Panc1 (cell line): ENCODE results near the gene IL6. TPM values are rescaled to one million over a fixed set of nuclear protein-coding genes. Genes with fewer than 3 reads are reported as not detected.

Experiments
- ATAC-seq: fragments of 200-7000 bp; cut with Tn5 transposase; 2 replicates; pipeline ENCODE4 v1.9.1; 2020; ENCODE audit warnings: mild to moderate bottlenecking, moderate library complexity
- BruUV-seq: library from RNA; stranded (reverse); fragments of 400-500 nt; replicated peaks from 2 replicates; lab custom pipeline; 2021; lab: Mats Ljungman, UMichigan
- CTCF ChIA-PET: fragments of 300-600 bp; sonication (Branson Sonifier 250); formaldehyde crosslinking; loops from one replicate; lab custom pipeline; 2022; ENCODE audit warnings: antibody characterized with exemption; lab: Charles Lee
- POLR2A ChIA-PET: fragments of 300-600 bp; sonication (Branson Sonifier 250); formaldehyde crosslinking; loops from one replicate; lab custom pipeline; 2022; ENCODE audit warnings: antibody characterized with exemption; lab: Charles Lee
- DNase-seq: peaks from one replicate; pipeline ENCODE4 v3.0.0-alpha.2; 2010; ENCODE audit warnings: low read depth, low spot score
- H3K27ac ChIP-seq: 2 replicates; pipeline ENCODE4 v1.5.1; 2011; ENCODE audit warnings: mild to moderate bottlenecking, low read length, inconsistent platforms
- H3K27me3 ChIP-seq: fragments of 200-500 bp; sonication (Bioruptor generic); 2 replicates; pipeline ENCODE4 v1.6.0; 2014; ENCODE audit warnings: low read length, inconsistent platforms; ENCODE audit not compliant: control insufficient read depth, insufficient read depth
- H3K36me3 ChIP-seq: fragments of 200-500 bp; sonication (Bioruptor generic); 2 replicates; pipeline ENCODE4 v1.5.1; 2014; ENCODE audit warnings: inconsistent platforms, mild to moderate bottlenecking, low read length, moderate library complexity; ENCODE audit not compliant: control insufficient read depth, insufficient read depth
- H3K4me1 ChIP-seq: 2 replicates; pipeline ENCODE4 v1.5.1; 2011; ENCODE audit warnings: inconsistent platforms, mild to moderate bottlenecking, low read length, moderate library complexity; ENCODE audit not compliant: control insufficient read depth, insufficient read depth
- H3K4me3 ChIP-seq, 2 experiments: 2 replicates each; pipeline ENCODE4 v1.5.1; 2011 to 2012; ENCODE audit warnings: low read depth in 2 of 2, low read length in 2 of 2, mild to moderate bottlenecking in 2 of 2, inconsistent platforms in 1 of 2, moderate library complexity in 1 of 2
- H3K9me3 ChIP-seq: fragments of 200-500 bp; sonication (Bioruptor generic); 2 replicates; pipeline ENCODE4 v1.5.1; 2014; ENCODE audit warnings: low read depth, mild to moderate bottlenecking, inconsistent platforms, low read length, moderate library complexity; ENCODE audit not compliant: control insufficient read depth, insufficient read depth
- POLR2AphosphoS5 ChIP-seq: IDR thresholded peaks from 2 replicates; pipeline ENCODE4 v1.6.1; 2012; ENCODE audit warnings: mild to moderate bottlenecking, low read depth, low read length, moderate library complexity
- SIN3A ChIP-seq: IDR thresholded peaks from 2 replicates; pipeline ENCODE4 v1.6.1; 2012; ENCODE audit warnings: low read depth, mild to moderate bottlenecking, low read length, moderate library complexity, borderline replicate concordance; ENCODE audit not compliant: insufficient read depth
- TCF7L2 ChIP-seq: IDR thresholded peaks from 2 replicates; pipeline ENCODE4 v1.6.1; 2011; ENCODE audit warnings: mild to moderate bottlenecking, low read depth, low read length, inconsistent platforms
- in situ Hi-C: cut with HindIII; loops from 2 replicates; pipeline ENCODE4 v1.10.0; 2016; ENCODE audit warnings: low sequenced_read_pairs, low pct_unique_long_range_greater_than_20kb
- intact Hi-C: fragments of 100-400 bp; cut with micrococcal nuclease; formaldehyde crosslinking; loops from one replicate; pipeline ENCODE4 v1.10.0; 2022; ENCODE audit not compliant: unreplicated experiment
- total RNA-seq: library from RNA; stranded (reverse); gene quantifications from one replicate; pipeline ENCODE4 v1.2.1, GENCODE V29; 2021; ENCODE audit not compliant: unreplicated experiment
- TF ChIP-seq, protein P1 (sequence below), 2 experiments: IDR thresholded peaks; 2 replicates each; pipeline ENCODE4 v1.6.1; 2011 to 2012; ENCODE audit warnings: low read depth in 2 of 2, control low read depth in 1 of 2, low read length in 1 of 2, mild to moderate bottlenecking in 1 of 2, moderate library complexity in 1 of 2; ENCODE audit not compliant: insufficient read depth in 1 of 2
- TF ChIP-seq, protein P2 (sequence below): fragments of 450-650 bp; IDR thresholded peaks from 2 replicates; pipeline ENCODE4 v1.5.1; 2017; ENCODE audit warnings: mild to moderate bottlenecking

The IL6 gene
- total RNA-seq, 1 experiment from 2014 or later = not detected

DNA sequence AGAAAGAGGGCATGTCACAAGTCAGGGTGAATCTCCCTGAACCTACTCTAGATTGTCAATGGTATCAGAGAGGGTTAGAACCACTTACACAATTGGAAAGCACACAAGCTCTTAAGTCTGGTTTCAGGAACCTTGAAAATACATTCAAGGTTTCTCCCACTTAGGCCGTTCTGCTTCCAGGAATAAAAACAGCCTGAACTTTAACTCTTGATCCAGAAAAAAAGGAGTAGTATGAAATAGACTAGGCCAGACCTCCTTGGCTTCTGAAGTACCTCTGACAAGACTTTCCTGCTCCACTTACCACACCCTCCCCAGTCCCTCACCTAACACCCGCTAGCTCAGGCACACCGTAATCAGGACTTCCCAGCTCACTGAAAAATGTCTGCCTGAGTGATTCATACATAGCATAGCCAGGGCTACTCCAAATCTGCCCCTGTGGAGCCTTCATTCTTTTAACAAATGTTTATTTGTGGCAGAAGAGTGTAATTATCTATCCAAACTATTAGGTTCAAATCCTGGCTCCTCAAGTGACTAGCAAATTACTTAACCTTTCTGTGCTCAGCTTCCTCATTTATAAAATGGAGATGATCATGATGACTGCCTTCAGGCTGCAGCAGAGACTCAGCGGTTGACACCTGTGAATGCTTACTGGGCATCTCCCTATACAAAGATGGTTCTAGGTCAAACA lies 30.3 kb upstream of the IL6 start:
- Histone ChIP-seq H3K36me3 (no peaks in the 10 kb centered on the region), H3K9me3 (no peaks in the 10 kb centered on the region), H3K4me3 (no peak overlapping the region), H3K27me3 (no peaks in the 10 kb centered on the region), H3K27ac (no peak overlapping the region), H3K4me1 (no peaks in the 10 kb centered on the region)
- ChIA-PET CTCF (no interaction called here), POLR2A (no interaction called here)
- intact Hi-C loops (no loop called here), in situ Hi-C loops (no loop called here)
- TF ChIP-seq TCF7L2 = no peak
- no peak for TF ChIP-seq POLR2AphosphoS5
- TF ChIP-seq, protein P1, sequence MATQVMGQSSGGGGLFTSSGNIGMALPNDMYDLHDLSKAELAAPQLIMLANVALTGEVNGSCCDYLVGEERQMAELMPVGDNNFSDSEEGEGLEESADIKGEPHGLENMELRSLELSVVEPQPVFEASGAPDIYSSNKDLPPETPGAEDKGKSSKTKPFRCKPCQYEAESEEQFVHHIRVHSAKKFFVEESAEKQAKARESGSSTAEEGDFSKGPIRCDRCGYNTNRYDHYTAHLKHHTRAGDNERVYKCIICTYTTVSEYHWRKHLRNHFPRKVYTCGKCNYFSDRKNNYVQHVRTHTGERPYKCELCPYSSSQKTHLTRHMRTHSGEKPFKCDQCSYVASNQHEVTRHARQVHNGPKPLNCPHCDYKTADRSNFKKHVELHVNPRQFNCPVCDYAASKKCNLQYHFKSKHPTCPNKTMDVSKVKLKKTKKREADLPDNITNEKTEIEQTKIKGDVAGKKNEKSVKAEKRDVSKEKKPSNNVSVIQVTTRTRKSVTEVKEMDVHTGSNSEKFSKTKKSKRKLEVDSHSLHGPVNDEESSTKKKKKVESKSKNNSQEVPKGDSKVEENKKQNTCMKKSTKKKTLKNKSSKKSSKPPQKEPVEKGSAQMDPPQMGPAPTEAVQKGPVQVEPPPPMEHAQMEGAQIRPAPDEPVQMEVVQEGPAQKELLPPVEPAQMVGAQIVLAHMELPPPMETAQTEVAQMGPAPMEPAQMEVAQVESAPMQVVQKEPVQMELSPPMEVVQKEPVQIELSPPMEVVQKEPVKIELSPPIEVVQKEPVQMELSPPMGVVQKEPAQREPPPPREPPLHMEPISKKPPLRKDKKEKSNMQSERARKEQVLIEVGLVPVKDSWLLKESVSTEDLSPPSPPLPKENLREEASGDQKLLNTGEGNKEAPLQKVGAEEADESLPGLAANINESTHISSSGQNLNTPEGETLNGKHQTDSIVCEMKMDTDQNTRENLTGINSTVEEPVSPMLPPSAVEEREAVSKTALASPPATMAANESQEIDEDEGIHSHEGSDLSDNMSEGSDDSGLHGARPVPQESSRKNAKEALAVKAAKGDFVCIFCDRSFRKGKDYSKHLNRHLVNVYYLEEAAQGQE (IDR thresholded peaks at IDR 0.05; ENCODE audit: insufficient read depth in 1 of 2, low read depth in 2 of 2, low read length in 1 of 2) = no peak
- TF ChIP-seq, protein P2, sequence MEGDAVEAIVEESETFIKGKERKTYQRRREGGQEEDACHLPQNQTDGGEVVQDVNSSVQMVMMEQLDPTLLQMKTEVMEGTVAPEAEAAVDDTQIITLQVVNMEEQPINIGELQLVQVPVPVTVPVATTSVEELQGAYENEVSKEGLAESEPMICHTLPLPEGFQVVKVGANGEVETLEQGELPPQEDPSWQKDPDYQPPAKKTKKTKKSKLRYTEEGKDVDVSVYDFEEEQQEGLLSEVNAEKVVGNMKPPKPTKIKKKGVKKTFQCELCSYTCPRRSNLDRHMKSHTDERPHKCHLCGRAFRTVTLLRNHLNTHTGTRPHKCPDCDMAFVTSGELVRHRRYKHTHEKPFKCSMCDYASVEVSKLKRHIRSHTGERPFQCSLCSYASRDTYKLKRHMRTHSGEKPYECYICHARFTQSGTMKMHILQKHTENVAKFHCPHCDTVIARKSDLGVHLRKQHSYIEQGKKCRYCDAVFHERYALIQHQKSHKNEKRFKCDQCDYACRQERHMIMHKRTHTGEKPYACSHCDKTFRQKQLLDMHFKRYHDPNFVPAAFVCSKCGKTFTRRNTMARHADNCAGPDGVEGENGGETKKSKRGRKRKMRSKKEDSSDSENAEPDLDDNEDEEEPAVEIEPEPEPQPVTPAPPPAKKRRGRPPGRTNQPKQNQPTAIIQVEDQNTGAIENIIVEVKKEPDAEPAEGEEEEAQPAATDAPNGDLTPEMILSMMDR = no peak
- no peak for TF ChIP-seq SIN3A
- BruUV-seq = no TSS peak
- no peak for DNase-seq
- no peak for ATAC-seq

DNA sequence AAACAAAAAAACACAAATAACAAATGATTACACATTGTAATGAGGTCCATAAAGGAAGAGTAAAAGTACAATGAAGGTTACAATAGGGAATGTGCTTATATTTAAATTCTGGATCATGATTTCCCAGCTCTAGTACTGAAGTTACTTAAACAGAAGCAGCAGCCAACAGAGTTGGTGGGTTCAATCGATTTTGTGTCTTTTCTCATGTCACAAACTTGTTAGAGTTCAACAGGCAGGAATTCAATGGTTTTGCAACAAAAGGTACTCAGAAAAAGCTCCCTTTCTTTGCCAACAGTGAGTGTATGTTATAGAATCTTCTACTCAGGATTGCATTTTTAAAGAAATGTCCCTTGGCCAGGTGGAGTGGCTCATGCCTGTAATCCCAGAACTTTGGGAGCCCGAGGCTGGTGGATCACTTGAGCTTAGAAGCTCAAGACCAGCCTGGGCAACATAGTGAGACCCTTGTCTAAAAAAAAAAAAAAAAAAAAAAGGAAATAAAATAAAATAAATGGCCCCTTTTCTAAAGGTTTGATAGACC lies 29.6 kb upstream of the IL6 start:
- no peaks in the 10 kb centered on the region for H3K9me3 ChIP-seq
- H3K4me3 ChIP-seq = no peak overlapping the region
- DNase-seq = no peak
- no peaks in the 10 kb centered on the region for H3K36me3 ChIP-seq
- no peak overlapping the region for H3K27ac ChIP-seq
- BruUV-seq = no TSS peak
- ChIA-PET POLR2A (interaction anchor here (0.6 to 0.7 kb wide), 3 partner anchors 29 to 971 kb away, joined by 5 to 17 read pairs (median 12); no protein-coding TSS in a partner anchor), CTCF (interaction anchor here (0.7 kb wide), 1 partner anchor 111 kb away, joined by 5 read pairs; no protein-coding TSS in a partner anchor)
- ATAC-seq = no peak
- TF ChIP-seq POLR2AphosphoS5 (no peak), SIN3A (no peak), TCF7L2 (no peak)
- TF ChIP-seq, protein P2 = no peak
- TF ChIP-seq, protein P1 (IDR thresholded peaks at IDR 0.05; ENCODE audit: insufficient read depth in 1 of 2, low read depth in 2 of 2, low read length in 1 of 2) = no peak
- H3K4me1 ChIP-seq = no peaks in the 10 kb centered on the region
- intact Hi-C loops (no loop called here), in situ Hi-C loops (no loop called here)
- no peaks in the 10 kb centered on the region for H3K27me3 ChIP-seq
